ENCODE data around the gene PYGM.

The PYGM gene

DNA sequence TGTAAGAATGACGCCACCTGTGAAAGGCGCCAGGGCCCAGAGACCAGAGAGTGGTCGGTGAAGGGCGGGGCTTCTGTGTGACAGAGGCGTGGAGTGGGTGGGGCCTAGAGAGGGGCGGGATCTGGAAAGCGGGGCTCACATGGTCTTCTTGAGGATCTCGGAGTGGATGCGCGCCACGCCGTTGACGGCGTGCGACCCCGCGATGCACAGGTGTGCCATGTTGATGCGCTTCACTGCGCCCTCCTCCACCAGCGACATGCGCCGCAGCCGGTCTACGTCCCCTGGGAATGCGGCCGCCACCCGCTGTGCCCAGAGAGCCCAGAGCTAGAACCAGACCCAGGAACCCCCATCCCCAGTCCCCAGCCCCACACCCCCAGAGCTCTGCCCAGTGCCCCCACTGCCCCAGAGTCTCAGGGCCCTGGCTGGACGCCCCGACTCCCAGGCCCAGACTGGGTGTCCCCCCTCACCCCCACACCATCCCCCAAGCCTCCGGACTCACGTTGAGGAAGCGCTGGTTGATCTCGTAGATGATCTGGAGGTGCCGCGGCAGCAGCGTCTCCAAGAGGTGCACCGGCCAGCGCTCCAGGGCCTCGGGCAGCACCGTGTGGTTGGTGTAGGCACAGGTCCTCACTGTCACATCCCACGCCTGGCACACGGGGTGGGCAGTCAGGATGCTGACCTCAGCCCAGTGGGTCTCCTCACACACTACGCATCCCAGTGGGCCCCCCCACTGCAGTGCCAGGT is 6.2 kb downstream of the PYGM start:
- DNase-seq (ENCODE audit: low read depth) = no peak

GRCh38 chr11:64753019-64753379 is 6.8 kb downstream of the PYGM start:
- DNase-seq (ENCODE audit: low read depth) = no peak

GRCh38 chr11:64752175-64752970 is 7.4 kb downstream of the PYGM start:
- DNase-seq (ENCODE audit: low read depth) = no peak

DNA sequence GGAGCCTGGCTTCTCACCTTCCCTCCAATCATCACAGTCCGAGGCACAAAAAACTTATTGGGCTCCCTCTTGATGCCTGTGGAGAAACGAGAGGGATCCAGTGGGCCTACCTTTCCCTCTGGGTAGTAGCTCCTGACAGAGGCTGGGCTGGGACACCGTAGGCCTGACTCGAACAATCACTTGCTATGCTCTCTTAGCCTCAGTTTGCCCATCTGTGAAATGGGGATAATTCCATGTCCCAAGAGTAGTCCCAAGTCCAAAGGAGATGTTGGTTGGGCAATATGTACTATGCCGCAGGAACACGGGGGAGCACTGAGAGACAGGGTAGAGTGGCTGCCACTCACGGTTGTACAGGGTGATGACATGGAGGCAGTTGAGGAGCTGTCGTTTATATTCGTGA is 8.2 kb downstream of the PYGM start:
- DNase-seq (ENCODE audit: low read depth) = no peak

GRCh38 chr11:64751136-64751535 is 8.6 kb downstream of the PYGM start:
- DNase-seq (ENCODE audit: low read depth) = no peak

DNA sequence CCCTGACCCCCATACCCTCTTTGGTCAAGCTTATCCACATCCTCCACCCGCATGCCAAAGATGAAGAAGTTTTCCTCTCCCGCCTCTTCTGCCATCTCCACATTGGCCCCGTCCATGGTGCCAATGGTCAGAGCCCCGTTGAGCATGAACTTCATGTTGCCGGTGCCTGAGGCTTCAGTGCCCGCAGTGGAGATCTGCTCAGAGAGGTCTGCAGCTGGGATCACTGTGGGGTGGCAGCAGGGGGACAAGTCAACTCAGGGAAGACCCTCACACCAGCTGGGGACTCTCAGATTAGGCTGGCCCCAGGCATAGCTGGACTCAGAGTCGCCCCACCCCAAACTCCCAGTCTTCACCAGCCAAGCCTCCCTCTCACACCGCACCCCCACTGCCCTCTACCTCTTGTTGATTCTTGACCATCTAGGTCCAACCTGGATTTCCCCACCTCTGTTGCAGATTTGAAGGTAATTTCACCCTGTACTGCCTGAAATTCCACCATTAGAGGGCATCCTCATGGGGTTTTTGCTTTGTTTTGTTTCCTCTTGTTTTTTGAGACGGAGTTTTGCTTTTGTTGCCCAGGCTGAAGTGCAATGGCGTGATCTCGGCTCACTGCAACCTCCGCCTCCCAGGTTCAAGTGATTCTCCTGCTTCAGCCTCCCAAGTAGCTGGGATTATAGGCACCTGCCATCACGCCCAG is 9.3 kb downstream of the PYGM start:
- no peak for DNase-seq (ENCODE audit: low read depth)

DNA sequence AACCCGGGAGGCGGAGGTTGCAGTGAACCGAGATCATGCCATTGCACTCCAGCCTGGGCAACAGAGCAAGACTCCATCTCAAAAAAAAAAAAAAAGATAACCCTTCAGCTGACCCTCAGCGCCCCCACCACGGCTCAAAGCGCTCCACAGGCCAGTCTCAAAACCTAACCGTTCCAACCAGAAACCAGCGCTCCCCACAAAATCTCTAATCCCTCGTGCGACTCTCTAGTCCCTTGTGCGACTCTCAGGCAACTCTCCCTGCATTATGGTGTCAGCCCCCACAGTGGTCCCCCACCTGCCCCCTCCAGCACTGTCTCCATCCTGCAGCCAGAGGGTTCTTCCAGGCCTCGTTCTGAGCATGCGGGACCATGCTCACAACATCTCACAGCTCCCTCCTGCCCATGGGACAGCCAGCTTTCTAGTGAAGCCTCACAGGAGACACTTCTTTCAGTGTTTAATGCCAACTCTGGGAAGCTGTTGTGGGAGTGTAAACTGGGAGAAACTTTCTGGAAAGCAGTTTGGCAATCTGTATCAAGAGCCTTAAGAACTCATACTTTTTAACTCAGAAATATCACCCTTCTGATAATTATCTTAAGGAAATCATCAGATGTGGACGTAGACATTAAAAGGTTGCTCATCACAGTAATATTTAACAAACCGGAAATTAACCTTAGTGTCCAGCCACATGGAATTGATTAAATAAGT is 11.7 kb downstream of the PYGM start:
- DNase-seq (ENCODE audit: low read depth) = no peak

- DNase-seq (ENCODE audit: low read depth) = no peak
Observed at GRCh38 chr11:64746486-64746885, 13.3 kb downstream of the PYGM start.

GRCh38 chr11:64745521-64746328 is 14.0 kb downstream of the PYGM start:
- DNase-seq (ENCODE audit: low read depth) = peak; percentile 46

- DNase-seq (ENCODE audit: low read depth) = no peak
Observed at GRCh38 chr11:64745189-64745520, 14.6 kb downstream of the PYGM start.

DNA sequence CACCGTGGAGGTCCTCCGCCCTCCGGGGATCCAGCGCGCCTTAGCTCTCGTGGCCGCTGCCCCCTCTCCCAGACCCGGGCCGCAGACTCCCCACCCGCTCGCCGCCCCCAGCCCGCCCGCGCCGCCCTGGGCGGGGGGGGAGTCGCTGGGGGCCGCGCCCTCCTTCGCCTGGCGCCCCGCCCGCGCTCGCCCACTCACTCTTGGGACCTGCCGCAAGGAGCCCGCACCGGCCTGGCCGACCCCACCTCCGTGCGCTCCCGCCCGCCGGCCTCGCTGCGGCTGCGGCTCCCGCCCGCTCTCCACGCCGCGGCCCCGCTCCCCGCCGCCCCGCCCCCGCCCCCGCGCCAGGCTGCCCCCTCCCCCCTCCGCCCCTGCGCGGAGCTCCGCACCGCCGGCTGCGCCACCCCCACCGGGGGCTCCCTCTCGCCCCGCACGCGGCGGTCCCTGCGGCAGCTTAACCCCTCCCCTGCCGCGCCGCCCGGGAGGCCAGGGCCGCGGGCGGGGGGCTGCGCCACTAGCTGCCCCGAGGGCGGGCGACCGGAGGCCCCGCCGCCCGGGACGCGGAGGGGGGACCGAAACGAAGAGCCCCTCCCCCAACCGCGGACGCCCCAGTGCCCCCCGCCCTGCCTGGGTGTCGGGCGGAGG is 15.1 kb downstream of the PYGM start:
- no peak for DNase-seq (ENCODE audit: low read depth)

- peak; percentile 61 for DNase-seq (ENCODE audit: low read depth)
Observed at GRCh38 chr11:64743591-64744543, 15.9 kb downstream of the PYGM start, which contains the start of gene RASGRP2. Gene RASGRP2, minus strand, starts transcription at chr11:64744142. Its CDS starts 1,276 bp downstream, at chr11:64742866.

DNA sequence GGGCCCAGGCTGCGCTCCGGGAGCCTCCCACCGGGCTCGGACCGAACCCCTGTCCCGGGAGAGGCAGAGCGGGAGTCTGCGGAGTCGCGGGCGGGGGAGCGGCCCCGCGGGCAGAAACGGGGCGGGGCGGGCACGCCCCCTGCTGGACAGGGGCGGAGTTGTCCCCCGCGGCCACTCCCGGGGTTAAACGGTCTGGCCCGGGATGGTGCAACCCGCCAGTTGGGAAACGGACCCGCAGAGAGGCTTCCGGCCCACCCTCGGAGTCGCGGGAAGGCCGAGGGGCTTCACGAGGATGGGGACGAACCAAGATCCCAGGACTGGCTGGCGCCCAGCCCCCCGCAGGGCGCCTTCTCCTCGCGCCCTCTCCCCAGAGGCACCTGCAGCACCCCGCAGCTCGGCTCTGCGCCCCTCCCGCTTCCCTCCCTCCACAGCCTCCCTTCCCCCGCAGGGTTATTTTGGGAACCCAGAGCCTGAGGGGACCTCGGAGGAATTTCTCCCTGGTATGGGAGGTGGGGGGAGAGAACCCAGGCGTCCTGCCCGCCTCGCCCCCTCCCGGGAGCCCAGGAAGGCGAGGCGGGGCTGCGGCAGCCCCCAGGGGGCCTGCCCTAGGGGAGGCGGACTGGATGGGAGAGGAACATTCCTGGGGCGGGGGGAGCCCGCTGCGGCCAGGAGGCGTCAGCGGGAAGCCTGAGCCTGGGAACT is 16.7 kb downstream of the PYGM start:
- DNase-seq (ENCODE audit: low read depth) = peak; percentile 65

GRCh38 chr11:64742087-64742888 is 17.5 kb downstream of the PYGM start:
- no peak for DNase-seq (ENCODE audit: low read depth)

DNA sequence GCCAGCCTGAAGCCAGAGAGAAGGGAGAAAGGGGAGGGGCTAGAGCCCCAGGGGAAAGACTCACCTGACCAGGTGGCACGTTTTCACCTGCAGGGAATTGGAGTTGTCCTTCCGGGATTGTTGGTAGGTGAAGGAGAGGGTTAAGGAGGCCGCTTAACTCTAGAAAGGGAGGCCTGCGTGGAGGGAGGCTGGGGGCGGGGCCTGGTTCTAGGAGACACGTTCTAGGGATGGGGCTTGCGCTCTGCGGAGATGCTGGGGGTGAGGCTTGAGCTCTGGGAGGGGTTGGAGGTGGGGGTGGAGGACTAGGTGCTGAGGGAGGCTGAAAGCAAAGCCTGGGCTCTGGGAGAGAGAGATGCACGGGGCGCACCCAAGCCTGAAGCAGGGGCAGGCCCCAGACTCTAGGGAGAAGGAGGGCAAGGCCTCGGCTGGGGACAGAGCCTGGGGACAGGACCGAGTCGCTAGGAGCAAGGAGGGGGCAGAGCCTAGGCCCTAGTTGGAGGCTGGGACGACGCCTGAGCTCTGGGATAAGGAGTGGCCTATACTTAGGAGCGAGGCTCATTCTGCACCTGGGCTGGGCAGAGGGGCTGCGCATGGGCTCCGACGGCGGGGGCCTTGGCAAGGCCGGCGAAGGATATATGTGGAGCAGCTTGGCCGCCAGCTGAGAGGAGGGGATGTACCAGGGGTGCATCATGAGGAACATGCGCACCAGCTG is 18.2 kb downstream of the PYGM start:
- DNase-seq (ENCODE audit: low read depth) = no peak

DNA sequence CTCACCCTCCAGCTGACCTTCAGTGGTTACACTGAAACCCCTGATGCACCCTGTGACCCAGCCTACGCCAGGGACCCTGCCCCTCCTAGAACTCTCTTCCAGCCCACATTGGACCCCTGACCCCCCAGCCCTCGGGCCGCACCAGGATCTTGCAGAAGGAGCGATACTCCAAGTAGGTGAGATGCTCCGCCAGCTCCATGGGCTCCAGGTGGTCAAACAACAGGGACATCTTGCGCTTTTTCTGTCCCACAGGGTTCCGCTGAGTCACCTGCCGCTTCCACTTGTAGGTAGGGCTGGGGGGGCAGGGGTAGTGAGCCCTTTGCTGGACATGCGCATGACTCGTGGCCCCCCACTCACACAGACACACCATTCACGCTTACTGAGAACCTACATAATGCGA is 19.9 kb downstream of the PYGM start:
- DNase-seq (ENCODE audit: low read depth) = no peak

DNA sequence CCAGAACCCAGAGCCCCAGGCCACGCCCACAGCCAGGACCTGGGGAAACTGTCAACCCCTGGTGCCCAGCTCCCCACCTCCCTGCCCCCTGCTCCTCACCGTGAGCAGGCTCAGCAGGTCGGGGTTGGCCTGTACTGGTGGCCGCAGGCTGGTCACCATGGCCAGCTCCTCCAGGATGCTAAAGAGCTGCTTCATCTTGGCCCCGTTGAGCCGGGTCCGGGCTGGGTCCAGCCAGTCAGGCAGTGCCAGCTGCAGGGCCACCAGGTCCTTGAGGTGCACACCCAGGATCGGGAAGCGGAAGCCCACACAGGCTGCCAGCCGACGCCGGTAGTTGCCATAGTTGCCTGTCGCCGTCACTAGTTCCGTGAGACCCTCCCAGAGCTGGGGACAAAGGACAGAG is 23.1 kb downstream of the PYGM start:
- DNase-seq (ENCODE audit: low read depth) = no peak
